ENCODE data around the gene ABCC8.

DNA sequence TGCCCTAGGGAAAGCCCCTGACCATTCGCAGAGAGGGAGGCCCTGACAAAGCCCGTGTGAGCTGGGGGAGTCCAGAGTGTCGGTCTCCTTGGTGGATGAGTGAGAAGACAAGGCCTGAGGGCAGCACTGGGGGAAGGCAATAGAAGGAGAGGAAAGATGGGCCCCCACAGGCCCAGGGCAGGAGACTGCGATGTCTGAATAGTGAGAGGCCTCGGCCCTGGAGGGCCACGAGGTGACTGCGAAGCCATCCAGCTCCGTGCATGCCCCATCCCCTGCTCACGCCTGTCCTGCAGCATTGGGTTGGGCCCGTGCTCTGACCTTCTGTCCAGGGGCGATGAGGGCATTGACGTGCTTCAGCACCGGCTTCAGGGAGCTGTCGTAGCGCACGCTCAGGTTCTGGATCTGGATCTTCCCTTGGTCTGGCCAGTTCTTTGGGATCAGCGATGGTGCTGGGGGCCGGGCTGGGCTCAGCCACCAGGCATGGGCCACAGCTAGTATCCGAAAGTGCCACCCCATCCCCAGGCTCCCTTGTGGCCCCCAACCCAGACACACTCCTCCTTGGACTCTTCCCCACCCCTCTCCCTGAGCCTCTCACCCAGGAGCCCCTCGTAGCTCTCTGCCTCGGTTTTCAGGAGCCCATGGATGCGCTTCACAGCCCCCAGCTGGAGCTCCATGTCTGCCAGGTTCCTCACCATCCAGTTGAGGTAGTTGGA lies 79.9 kb downstream of the ABCC8 start:
- no peak for TF ChIP-seq EP300 (IDR thresholded peaks at IDR 0.05; ENCODE audit: low read depth)
- TF ChIP-seq POLR2AphosphoS5 (IDR thresholded peaks at IDR 0.05): no peak
- TF ChIP-seq POLR2A (IDR thresholded peaks at IDR 0.05): no peak

All from transverse colon (tissue), 3 donors.